GM18499 (cell line): Measurements from ENCODE around the gene RCSD1.

ENCODE experiments used
- ATAC-seq: cut with Tn5 transposase; IDR thresholded peaks from one replicate; pipeline ENCODE4 v1.9.1; 2021; ENCODE audit warnings: moderate number of reproducible peaks; ENCODE audit not compliant: insufficient read depth, unreplicated experiment

RCSD1 gene

GRCh38 chr1:167661527-167662426, 31.7 kb downstream of the RCSD1 start:
- no peak for ATAC-seq

GRCh38 chr1:167663002-167663772, 33.2 kb downstream of the RCSD1 start:
- ATAC-seq = no peak

GRCh38 chr1:167665469-167665868, 35.4 kb downstream of the RCSD1 start:
- ATAC-seq = no peak

- no peak for ATAC-seq
Measured at GRCh38 chr1:167666416-167666815, 36.4 kb downstream of the RCSD1 start.

- no peak for ATAC-seq
Measured at GRCh38 chr1:167667536-167667935, 37.5 kb downstream of the RCSD1 start.

- ATAC-seq = peak; percentile 51
Measured at GRCh38 chr1:167668108-167668507, 38.1 kb downstream of the RCSD1 start.

- peak; percentile 33 for ATAC-seq
Measured at GRCh38 chr1:167669209-167670124, 39.4 kb downstream of the RCSD1 start.

- no peak for ATAC-seq
Measured at GRCh38 chr1:167670563-167670962, 40.5 kb downstream of the RCSD1 start.

GRCh38 chr1:167671727-167672511, 41.9 kb downstream of the RCSD1 start:
- no peak for ATAC-seq

- ATAC-seq = no peak
Measured at GRCh38 chr1:167672831-167673230, 42.8 kb downstream of the RCSD1 start.

GRCh38 chr1:167673265-167673664, 43.2 kb downstream of the RCSD1 start:
- no peak for ATAC-seq

- ATAC-seq = no peak
Measured at GRCh38 chr1:167674156-167674555, 44.1 kb downstream of the RCSD1 start.

- ATAC-seq = no peak
Measured at GRCh38 chr1:167675440-167675839, 45.4 kb downstream of the RCSD1 start.

- ATAC-seq = no peak
Measured at GRCh38 chr1:167676205-167676915, 46.3 kb downstream of the RCSD1 start.

GRCh38 chr1:167676916-167677848, 47.1 kb downstream of the RCSD1 start:
- ATAC-seq = no peak

GRCh38 chr1:167678422-167678821, 48.4 kb downstream of the RCSD1 start:
- no peak for ATAC-seq

GRCh38 chr1:167678838-167679237, 48.8 kb downstream of the RCSD1 start:
- no peak for ATAC-seq

GRCh38 chr1:167679714-167680113, 49.7 kb downstream of the RCSD1 start:
- no peak for ATAC-seq
